Ramos (cell line): ENCODE results near the gene AK8.

Source experiments
- in situ Hi-C: fragments of 300-500 bp; cut with MboI; formaldehyde crosslinking; loops from one replicate; pipeline ENCODE4 v1.14.3; 2022; ENCODE audit warnings: low sequenced_read_pairs; ENCODE audit not compliant: unreplicated experiment

AK8 gene

GRCh38 chr9:132804576-132805295, 73.3 kb downstream of the AK8 start:
- in situ Hi-C loops, result no loop called here

- in situ Hi-C loops, result no loop called here
Observed at GRCh38 chr9:132802121-132802795, 75.8 kb downstream of the AK8 start.

- in situ Hi-C loops, result no loop called here
Observed at GRCh38 chr9:132801659-132802058, 76.4 kb downstream of the AK8 start.

- in situ Hi-C loops, result no loop called here
Observed at GRCh38 chr9:132800038-132800648, 77.9 kb downstream of the AK8 start.

GRCh38 chr9:132798817-132799790, 79.0 kb downstream of the AK8 start:
- in situ Hi-C loops, result loop anchor here (5.0 to 10.0 kb wide), 2 partner anchors 287 to 374 kb away; no protein-coding TSS in a partner anchor

- in situ Hi-C loops, result loop anchor here (5.0 to 10.0 kb wide), 2 partner anchors 286 to 373 kb away; no protein-coding TSS in a partner anchor
Observed at GRCh38 chr9:132797861-132798659, 80.0 kb downstream of the AK8 start.

- in situ Hi-C loops, result loop anchor here (5.0 to 10.0 kb wide), 2 partner anchors 283 to 371 kb away; no protein-coding TSS in a partner anchor
Observed at GRCh38 chr9:132795511-132796303, 82.4 kb downstream of the AK8 start.

GRCh38 chr9:132794730-132795380, 83.2 kb downstream of the AK8 start:
- in situ Hi-C loops, result loop anchor here (5.0 to 10.0 kb wide), 2 partner anchors 283 to 370 kb away; no protein-coding TSS in a partner anchor

GRCh38 chr9:132793606-132794580, 84.2 kb downstream of the AK8 start:
- in situ Hi-C loops, result loop anchor here (10.0 kb wide), 1 partner anchor 369 kb away; no protein-coding TSS in a partner anchor

GRCh38 chr9:132792547-132792946, 85.5 kb downstream of the AK8 start:
- in situ Hi-C loops, result loop anchor here (10.0 kb wide), 1 partner anchor 368 kb away; no protein-coding TSS in a partner anchor

GRCh38 chr9:132791699-132792240, 86.3 kb downstream of the AK8 start:
- in situ Hi-C loops, result loop anchor here (10.0 kb wide), 1 partner anchor 367 kb away; no protein-coding TSS in a partner anchor

- in situ Hi-C loops, result loop anchor here (10.0 kb wide), 1 partner anchor 365 kb away; no protein-coding TSS in a partner anchor
Observed at GRCh38 chr9:132789719-132790118, 88.4 kb downstream of the AK8 start.

- in situ Hi-C loops, result no loop called here
Observed at GRCh38 chr9:132788378-132788777, 89.7 kb downstream of the AK8 start.

- in situ Hi-C loops, result no loop called here
Observed at GRCh38 chr9:132787748-132788159, 90.3 kb downstream of the AK8 start.

- in situ Hi-C loops, result no loop called here
Observed at GRCh38 chr9:132784286-132784830, 93.7 kb downstream of the AK8 start.

GRCh38 chr9:132783006-132783405, 95.1 kb downstream of the AK8 start:
- in situ Hi-C loops, result no loop called here
